Caco-2 (cell line): ENCODE results near the gene TNFAIP3. TPM values are rescaled to one million over a fixed set of nuclear protein-coding genes. Genes with fewer than 3 reads are reported as not detected.

Experiments used
- BruUV-seq: library from RNA; stranded (reverse); fragments of 400-500 nt; replicated peaks from 2 replicates; lab custom pipeline; 2021; lab: Mats Ljungman, UMichigan
- CTCF ChIA-PET: fragments of 300-600 bp; sonication (Branson Sonifier 250); formaldehyde crosslinking; loops from one replicate; lab custom pipeline; 2022; ENCODE audit warnings: antibody characterized with exemption; lab: Charles Lee
- POLR2A ChIA-PET: fragments of 300-600 bp; sonication (Branson Sonifier 250); formaldehyde crosslinking; loops from one replicate; lab custom pipeline; 2022; ENCODE audit warnings: antibody characterized with exemption; lab: Charles Lee
- DNase-seq, 2 experiments: peaks; one replicate each; pipeline versions ENCODE4 v3.0.0 to v3.0.0-alpha.2; 2020 to 2022
- H3K27me3 ChIP-seq: replicated peaks from 2 replicates; pipeline ENCODE4 v1.6.0; 2011; ENCODE audit warnings: low read length; ENCODE audit not compliant: control insufficient read depth, insufficient read depth
- H3K36me3 ChIP-seq: 2 replicates; pipeline ENCODE4 v1.5.1; 2011; ENCODE audit warnings: low read length; ENCODE audit not compliant: control insufficient read depth, insufficient read depth
- H3K4me1 ChIP-seq: fragments of 250-450 bp; sonication (Bioruptor Pico); 2 replicates; pipeline ENCODE4 v1.5.1; 2020; ENCODE audit warnings: mild to moderate bottlenecking
- H3K4me3 ChIP-seq: 2 replicates; pipeline ENCODE4 v1.5.1; 2011; ENCODE audit warnings: low read depth, mild to moderate bottlenecking, control low read depth, low read length
- H3K9me3 ChIP-seq: fragments of 250-450 bp; sonication (Bioruptor Pico); 2 replicates; pipeline ENCODE4 v1.5.1; 2020; ENCODE audit warnings: mild to moderate bottlenecking, moderate library complexity
- H3K27ac Mint-ChIP-seq: one replicate; pipeline ENCODE4 v1.8.0; 2022; ENCODE audit warnings: mixed read lengths; ENCODE audit not compliant: unreplicated experiment
- H3K27me3 Mint-ChIP-seq: one replicate; pipeline ENCODE4 v1.8.0; 2022; ENCODE audit warnings: mixed read lengths; ENCODE audit not compliant: insufficient read depth, unreplicated experiment
- H3K36me3 Mint-ChIP-seq: one replicate; pipeline ENCODE4 v1.8.0; 2022; ENCODE audit warnings: mild to moderate bottlenecking, mixed read lengths; ENCODE audit not compliant: insufficient read depth, unreplicated experiment
- H3K4me1 Mint-ChIP-seq: one replicate; pipeline ENCODE4 v1.8.0; 2022; ENCODE audit warnings: low read depth, mixed read lengths; ENCODE audit not compliant: unreplicated experiment
- H3K4me3 Mint-ChIP-seq: one replicate; pipeline ENCODE4 v1.8.0; 2022; ENCODE audit warnings: mild to moderate bottlenecking, moderate library complexity, mixed read lengths; ENCODE audit not compliant: unreplicated experiment
- H3K9me3 Mint-ChIP-seq: one replicate; pipeline ENCODE4 v1.8.0; 2022; ENCODE audit warnings: mixed read lengths; ENCODE audit not compliant: unreplicated experiment
- intact Hi-C: fragments of 100-400 bp; cut with micrococcal nuclease; formaldehyde crosslinking; loops from one replicate; pipeline ENCODE4 v1.10.0; 2022; ENCODE audit not compliant: unreplicated experiment
- total RNA-seq: library from RNA; stranded (reverse); gene quantifications from 2 replicates; pipeline ENCODE4 v1.2.3, GENCODE V29; 2022
- TF ChIP-seq, protein P1 (sequence below), 2 experiments: fragments of 200-600 bp in 1 of 2; IDR thresholded peaks; 1 replicate in 1 of 2; 2 replicates in 1 of 2; pipeline versions ENCODE4 v1.5.1 to v1.8.0; 2011 to 2022; ENCODE audit warnings: antibody characterized with exemption in 1 of 2, control low read depth in 1 of 2, inconsistent platforms in 1 of 2, low read depth in 1 of 2, low read length in 1 of 2, mild to moderate bottlenecking in 1 of 2, moderate library complexity in 1 of 2; ENCODE audit not compliant: insufficient read depth in 1 of 2, severe bottlenecking in 1 of 2, unreplicated experiment in 1 of 2

The TNFAIP3 gene
- total RNA-seq, 1 experiment from 2014 or later: 45.7 TPM

DNA sequence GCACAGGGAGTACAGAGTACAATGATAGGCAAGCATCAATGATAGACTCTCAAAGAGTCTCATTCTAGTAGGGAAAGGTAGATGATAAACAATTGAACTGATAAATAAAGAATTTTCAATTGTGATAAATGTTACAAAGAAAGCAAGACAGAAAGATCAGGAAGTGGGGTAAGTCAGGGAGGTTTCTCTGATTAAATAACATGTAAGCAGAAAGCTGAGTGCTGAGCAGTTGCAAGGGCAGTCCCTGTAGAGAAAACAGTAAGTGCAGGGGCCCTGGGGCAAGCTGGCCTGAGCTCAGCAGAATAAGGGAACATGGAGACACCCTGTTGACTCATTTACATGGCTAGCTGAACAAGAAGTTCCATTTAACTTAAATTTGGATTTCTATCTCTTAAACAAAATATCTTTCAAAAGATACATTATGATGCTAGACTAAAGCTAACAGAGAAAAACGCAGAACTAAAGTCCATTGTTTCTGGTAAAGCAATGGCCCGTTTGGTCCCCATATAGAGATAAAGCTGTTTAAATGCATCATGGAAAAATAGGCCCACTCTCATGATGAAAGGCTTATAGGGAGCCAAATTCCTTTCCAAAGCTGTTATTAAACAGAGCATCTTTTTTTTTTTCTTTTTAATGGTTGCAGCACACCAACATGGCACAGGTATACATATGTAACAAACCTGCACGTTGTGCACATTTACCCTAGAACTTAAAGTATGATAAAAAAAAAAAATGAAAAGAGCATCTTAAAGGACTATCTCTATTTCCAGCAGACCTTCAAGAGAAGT, 5.3 kb upstream of the TNFAIP3 start:
- DNase-seq: no peak
- TF ChIP-seq, protein P1, sequence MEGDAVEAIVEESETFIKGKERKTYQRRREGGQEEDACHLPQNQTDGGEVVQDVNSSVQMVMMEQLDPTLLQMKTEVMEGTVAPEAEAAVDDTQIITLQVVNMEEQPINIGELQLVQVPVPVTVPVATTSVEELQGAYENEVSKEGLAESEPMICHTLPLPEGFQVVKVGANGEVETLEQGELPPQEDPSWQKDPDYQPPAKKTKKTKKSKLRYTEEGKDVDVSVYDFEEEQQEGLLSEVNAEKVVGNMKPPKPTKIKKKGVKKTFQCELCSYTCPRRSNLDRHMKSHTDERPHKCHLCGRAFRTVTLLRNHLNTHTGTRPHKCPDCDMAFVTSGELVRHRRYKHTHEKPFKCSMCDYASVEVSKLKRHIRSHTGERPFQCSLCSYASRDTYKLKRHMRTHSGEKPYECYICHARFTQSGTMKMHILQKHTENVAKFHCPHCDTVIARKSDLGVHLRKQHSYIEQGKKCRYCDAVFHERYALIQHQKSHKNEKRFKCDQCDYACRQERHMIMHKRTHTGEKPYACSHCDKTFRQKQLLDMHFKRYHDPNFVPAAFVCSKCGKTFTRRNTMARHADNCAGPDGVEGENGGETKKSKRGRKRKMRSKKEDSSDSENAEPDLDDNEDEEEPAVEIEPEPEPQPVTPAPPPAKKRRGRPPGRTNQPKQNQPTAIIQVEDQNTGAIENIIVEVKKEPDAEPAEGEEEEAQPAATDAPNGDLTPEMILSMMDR (IDR thresholded peaks at IDR 0.05; ENCODE audit: insufficient read depth in 1 of 2, low read depth in 1 of 2, low read length in 1 of 2, severe bottlenecking in 1 of 2, unreplicated experiment in 1 of 2): no peak
- CTCF ChIA-PET: no interaction called here
- Histone ChIP-seq H3K4me3 (no peak overlapping the region), H3K27me3 (no peaks in the 10 kb centered on the region), H3K4me1 (peaks cover 26% of the 10 kb centered on the region), H3K9me3 (no peaks in the 10 kb centered on the region), H3K36me3 (no peaks in the 10 kb centered on the region)
- Mint-ChIP-seq H3K27me3 (no peaks in the 10 kb centered on the region), H3K9me3 (no peaks in the 10 kb centered on the region), H3K4me3 (no peak overlapping the region), H3K27ac (no peak overlapping the region), H3K36me3 (peaks cover 11% of the 10 kb centered on the region), H3K4me1 (peaks cover 27% of the 10 kb centered on the region)
- no TSS peak for BruUV-seq
- intact Hi-C loops: no loop called here
- POLR2A ChIA-PET: no interaction called here

DNA sequence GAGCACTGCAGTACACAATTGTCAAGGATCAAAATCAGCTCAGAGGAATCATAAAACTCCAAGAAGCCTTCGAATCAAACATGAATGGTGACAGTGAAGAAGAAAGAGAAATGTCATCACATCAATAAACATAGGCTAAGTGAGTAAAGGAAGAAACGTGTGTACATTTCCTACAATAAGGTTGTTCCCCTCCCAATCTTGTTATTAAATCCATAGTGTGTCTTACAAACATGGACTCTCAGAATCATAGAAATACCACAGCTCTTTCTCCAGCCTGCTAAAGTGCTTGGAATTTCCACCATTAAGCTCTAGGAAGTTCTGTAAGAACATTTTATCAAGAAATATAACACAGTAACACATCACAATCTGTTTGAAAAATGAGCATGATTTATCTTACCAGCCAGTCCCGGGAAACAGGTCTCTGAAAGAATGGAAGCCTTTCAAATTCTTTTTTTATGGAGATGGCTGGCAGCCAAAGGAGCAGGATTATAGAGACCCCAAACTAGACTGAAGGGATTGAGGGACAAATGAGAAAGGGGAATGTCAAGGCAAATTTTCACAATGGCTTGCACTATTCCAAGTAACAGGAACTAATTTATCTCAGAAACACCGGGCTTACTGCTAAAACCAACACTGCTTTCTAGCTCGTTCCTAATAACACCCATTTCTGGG, 4.5 kb upstream of the TNFAIP3 start:
- Mint-ChIP-seq H3K9me3 (no peaks in the 10 kb centered on the region), H3K27ac (no peak overlapping the region), H3K27me3 (no peaks in the 10 kb centered on the region), H3K4me3 (no peak overlapping the region), H3K36me3 (peaks cover 19% of the 10 kb centered on the region), H3K4me1 (peaks cover 27% of the 10 kb centered on the region)
- CTCF ChIA-PET: no interaction called here
- POLR2A ChIA-PET: no interaction called here
- BruUV-seq: no TSS peak
- peaks cover 26% of the 10 kb centered on the region for H3K4me1 ChIP-seq
- no peak for DNase-seq
- H3K36me3 ChIP-seq: no peaks in the 10 kb centered on the region
- H3K27me3 ChIP-seq: no peaks in the 10 kb centered on the region
- no peaks in the 10 kb centered on the region for H3K9me3 ChIP-seq
- intact Hi-C loops: no loop called here
- TF ChIP-seq, protein P1 (IDR thresholded peaks at IDR 0.05; ENCODE audit: insufficient read depth in 1 of 2, low read depth in 1 of 2, low read length in 1 of 2, severe bottlenecking in 1 of 2, unreplicated experiment in 1 of 2): no peak
- no peak overlapping the region for H3K4me3 ChIP-seq

- H3K27ac Mint-ChIP-seq: no peak overlapping the region
- H3K4me1 Mint-ChIP-seq: peaks cover 27% of the 10 kb centered on the region
- peaks cover 21% of the 10 kb centered on the region for H3K36me3 Mint-ChIP-seq
- H3K4me1 ChIP-seq: peaks cover 26% of the 10 kb centered on the region
- no peak overlapping the region for H3K4me3 Mint-ChIP-seq
- DNase-seq: no peak
- no peaks in the 10 kb centered on the region for H3K36me3 ChIP-seq
- H3K9me3 ChIP-seq: no peaks in the 10 kb centered on the region
- H3K4me3 ChIP-seq: no peak overlapping the region
- ChIA-PET CTCF (interaction anchor here (1.4 kb wide), 1 partner anchor 155 kb away, joined by 3 read pairs; no protein-coding TSS in a partner anchor), POLR2A (no interaction called here)
- no peaks in the 10 kb centered on the region for H3K9me3 Mint-ChIP-seq
- no TSS peak for BruUV-seq
- H3K27me3 Mint-ChIP-seq: no peaks in the 10 kb centered on the region
- no peaks in the 10 kb centered on the region for H3K27me3 ChIP-seq
- intact Hi-C loops: no loop called here
- TF ChIP-seq, protein P1 (IDR thresholded peaks at IDR 0.05; ENCODE audit: insufficient read depth in 1 of 2, low read depth in 1 of 2, low read length in 1 of 2, severe bottlenecking in 1 of 2, unreplicated experiment in 1 of 2): no peak
Measured at GRCh38 chr6:137863091-137863797, 3.8 kb upstream of the TNFAIP3 start.
